ENCODE data around the gene AUNIP. TPM values are rescaled to one million over a fixed set of nuclear protein-coding genes. Genes with fewer than 3 reads are reported as not detected.

Gene AUNIP
- polyA plus RNA-seq, 3 donors = 0.19 to 0.44 (median 0.44) TPM

DNA sequence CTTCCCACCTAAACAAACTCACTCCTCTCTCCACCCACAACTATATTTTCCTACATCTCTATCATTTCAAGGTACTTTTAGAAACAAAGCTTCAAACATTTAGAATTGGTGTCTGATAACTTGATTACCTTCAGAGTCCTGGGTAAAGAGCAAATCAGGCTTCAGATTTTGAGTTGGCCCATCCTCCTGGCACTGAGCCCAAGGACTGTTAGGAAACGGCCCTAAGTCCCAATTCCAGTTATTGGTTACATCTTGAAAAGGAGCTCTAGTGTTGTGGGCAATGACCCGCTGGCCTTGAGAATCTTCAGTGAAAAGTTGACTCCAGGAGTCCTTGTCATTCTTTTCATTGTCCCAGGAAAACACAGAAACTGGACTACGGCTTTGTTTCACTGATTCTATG lies 24.4 kb downstream of the AUNIP start:
- no peak overlapping the region for H3K27ac ChIP-seq (ENCODE audit: low read depth in 1 of 2, low read length in 2 of 2)
- intact Hi-C loops (cut with micrococcal nuclease) = no loop called here
- TF ChIP-seq, protein P1, sequence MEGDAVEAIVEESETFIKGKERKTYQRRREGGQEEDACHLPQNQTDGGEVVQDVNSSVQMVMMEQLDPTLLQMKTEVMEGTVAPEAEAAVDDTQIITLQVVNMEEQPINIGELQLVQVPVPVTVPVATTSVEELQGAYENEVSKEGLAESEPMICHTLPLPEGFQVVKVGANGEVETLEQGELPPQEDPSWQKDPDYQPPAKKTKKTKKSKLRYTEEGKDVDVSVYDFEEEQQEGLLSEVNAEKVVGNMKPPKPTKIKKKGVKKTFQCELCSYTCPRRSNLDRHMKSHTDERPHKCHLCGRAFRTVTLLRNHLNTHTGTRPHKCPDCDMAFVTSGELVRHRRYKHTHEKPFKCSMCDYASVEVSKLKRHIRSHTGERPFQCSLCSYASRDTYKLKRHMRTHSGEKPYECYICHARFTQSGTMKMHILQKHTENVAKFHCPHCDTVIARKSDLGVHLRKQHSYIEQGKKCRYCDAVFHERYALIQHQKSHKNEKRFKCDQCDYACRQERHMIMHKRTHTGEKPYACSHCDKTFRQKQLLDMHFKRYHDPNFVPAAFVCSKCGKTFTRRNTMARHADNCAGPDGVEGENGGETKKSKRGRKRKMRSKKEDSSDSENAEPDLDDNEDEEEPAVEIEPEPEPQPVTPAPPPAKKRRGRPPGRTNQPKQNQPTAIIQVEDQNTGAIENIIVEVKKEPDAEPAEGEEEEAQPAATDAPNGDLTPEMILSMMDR (IDR thresholded peaks at IDR 0.05) = no peak
- Mint-ChIP-seq H3K27ac (peak overlapping the region in 2 of 7 donors; percentile 9 to 38), H3K4me3 (no peak overlapping the region), H3K27me3 (ENCODE audit: low read depth in 3 of 3) (no peaks in the 10 kb centered on the region), H3K36me3 (peaks cover 63 to 64% of the 10 kb centered on the region in 2 donors), H3K9me3 (peaks cover 0 to under 1% (median 0%) of the 10 kb centered on the region in 7 donors), H3K4me1 (peaks cover 11% of the 10 kb centered on the region)
- no peak overlapping the region for H3K4me3 ChIP-seq (replicated peaks in 1 of 3; ENCODE audit: low read depth in 2 of 3, low read length in 3 of 3)
- H2AFZ ChIP-seq (ENCODE audit: insufficient read depth, low read depth, low read length, poor library complexity, severe bottlenecking) = no peak overlapping the region
- peaks cover 55 to 73% of the 10 kb centered on the region in 2 donors for H3K36me3 ChIP-seq (replicated peaks in 1 of 2; ENCODE audit: control insufficient read depth in 1 of 2, insufficient read depth in 2 of 2, low read length in 2 of 2)
- H3K79me2 ChIP-seq (ENCODE audit: insufficient read depth, low read length) = peaks cover 9% of the 10 kb centered on the region
- H3K9me3 ChIP-seq (replicated peaks in 1 of 2; ENCODE audit: control insufficient read depth in 1 of 2, insufficient read depth in 1 of 2, low read length in 2 of 2) = no peaks in the 10 kb centered on the region
- no peak overlapping the region for H3K9ac ChIP-seq (ENCODE audit: insufficient read depth, low read length, poor library complexity, severe bottlenecking)
- H4K20me1 ChIP-seq (ENCODE audit: insufficient read depth, low read length) = peaks cover 5% of the 10 kb centered on the region
- DNase-seq = no peak
- no peaks in the 10 kb centered on the region for H3K27me3 ChIP-seq (ENCODE audit: control insufficient read depth in 2 of 2, insufficient read depth in 2 of 2, low read length in 2 of 2)
- 73% methylated on average over 2 of the region's 3 CpGs for WGBS (ENCODE audit: insufficient coverage)
- H3K4me1 ChIP-seq (ENCODE audit: control insufficient read depth in 1 of 2, insufficient read depth in 2 of 2, low read length in 2 of 2) = peaks cover 0 to 8% of the 10 kb centered on the region in 2 donors
- H3K4me2 ChIP-seq (replicated peaks; ENCODE audit: extremely low read depth, low read length, poor library complexity, severe bottlenecking) = no peak overlapping the region

DNA sequence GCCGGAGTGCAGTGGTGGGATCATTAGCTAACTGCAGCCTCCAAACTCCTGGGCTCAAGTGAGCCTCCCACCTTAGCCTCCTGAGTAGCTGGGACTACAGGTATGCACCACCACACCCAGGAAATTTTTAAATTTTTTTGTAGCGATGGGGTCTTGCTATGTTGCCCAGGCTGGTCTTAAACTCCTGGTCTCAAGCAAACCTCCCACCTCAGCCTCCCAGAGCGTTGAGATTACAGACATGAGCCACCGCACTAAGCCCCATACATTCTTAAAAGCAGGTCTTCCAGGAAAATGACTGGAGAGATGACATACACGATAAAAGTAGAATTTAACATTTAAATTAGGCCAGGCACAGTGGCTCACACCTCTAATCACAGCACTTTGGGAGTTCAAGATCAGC lies 26.1 kb downstream of the AUNIP start:
- H3K9ac ChIP-seq (ENCODE audit: insufficient read depth, low read length, poor library complexity, severe bottlenecking) = no peak overlapping the region
- no peak overlapping the region for H3K27ac ChIP-seq (ENCODE audit: low read depth in 1 of 2, low read length in 2 of 2)
- intact Hi-C loops (cut with micrococcal nuclease) = no loop called here
- Mint-ChIP-seq H3K9me3 (no peaks in the 10 kb centered on the region), H3K4me1 (peaks cover 11% of the 10 kb centered on the region), H3K4me3 (no peak overlapping the region), H3K27ac (peak overlapping the region in 1 of 7 donors; percentile 68), H3K36me3 (peaks cover 76 to 77% of the 10 kb centered on the region in 2 donors), H3K27me3 (ENCODE audit: low read depth in 3 of 3) (no peaks in the 10 kb centered on the region)
- peaks cover 9% of the 10 kb centered on the region for H3K79me2 ChIP-seq (ENCODE audit: insufficient read depth, low read length)
- H3K9me3 ChIP-seq (replicated peaks in 1 of 2; ENCODE audit: control insufficient read depth in 1 of 2, insufficient read depth in 1 of 2, low read length in 2 of 2) = no peaks in the 10 kb centered on the region
- TF ChIP-seq, protein P1 (IDR thresholded peaks at IDR 0.05) = no peak
- DNase-seq = no peak
- H4K20me1 ChIP-seq (ENCODE audit: insufficient read depth, low read length) = peaks cover 5% of the 10 kb centered on the region
- no peak overlapping the region for H3K4me2 ChIP-seq (replicated peaks; ENCODE audit: extremely low read depth, low read length, poor library complexity, severe bottlenecking)
- H2AFZ ChIP-seq (ENCODE audit: insufficient read depth, low read depth, low read length, poor library complexity, severe bottlenecking) = no peak overlapping the region
- no peak overlapping the region for H3K4me3 ChIP-seq (replicated peaks in 1 of 3; ENCODE audit: low read depth in 2 of 3, low read length in 3 of 3)
- 100% methylated on average over 3 of the region's 5 CpGs for WGBS (ENCODE audit: insufficient coverage)
- peaks cover 72 to 90% of the 10 kb centered on the region in 2 donors for H3K36me3 ChIP-seq (replicated peaks in 1 of 2; ENCODE audit: control insufficient read depth in 1 of 2, insufficient read depth in 2 of 2, low read length in 2 of 2)
- peaks cover 0 to 8% of the 10 kb centered on the region in 2 donors for H3K4me1 ChIP-seq (ENCODE audit: control insufficient read depth in 1 of 2, insufficient read depth in 2 of 2, low read length in 2 of 2)
- no peaks in the 10 kb centered on the region for H3K27me3 ChIP-seq (ENCODE audit: control insufficient read depth in 2 of 2, insufficient read depth in 2 of 2, low read length in 2 of 2)
